DOHH2 (cell line): ENCODE data around the gene SLC4A2.

Experiments used
- H3F3A ChIP-seq: fragments of 200-600 bp; sonication (generic), shearing (Covaris generic); 2 replicates; pipeline ENCODE4 v1.6.0; 2016; ENCODE audit warnings: antibody characterized with exemption, mild to moderate bottlenecking; ENCODE audit not compliant: control insufficient read depth, insufficient read depth
- H3K27ac ChIP-seq: fragments of 200-600 bp; sonication (generic); 2 replicates; pipeline ENCODE4 v1.5.1; 2014; ENCODE audit warnings: low read depth, mild to moderate bottlenecking, low read length, moderate library complexity
- H3K27me3 ChIP-seq: fragments of 200-600 bp; sonication (generic); 2 replicates; pipeline ENCODE4 v1.6.1; 2014; ENCODE audit warnings: mild to moderate bottlenecking, low read length, mixed read lengths; ENCODE audit not compliant: control insufficient read depth
- H3K36me3 ChIP-seq: fragments of 200-600 bp; sonication (generic); 2 replicates; pipeline ENCODE4 v1.6.1; 2014; ENCODE audit warnings: mild to moderate bottlenecking, low read length, moderate library complexity, mixed read lengths; ENCODE audit not compliant: control insufficient read depth
- H3K4me1 ChIP-seq: fragments of 200-600 bp; sonication (generic); 2 replicates; pipeline ENCODE4 v1.6.1; 2014; ENCODE audit warnings: mild to moderate bottlenecking, low read length, mixed read lengths; ENCODE audit not compliant: control insufficient read depth
- H3K4me2 ChIP-seq: fragments of 200-600 bp; sonication (generic); 2 replicates; pipeline ENCODE4 v1.6.0; 2014; ENCODE audit warnings: mild to moderate bottlenecking, low read length, moderate library complexity
- H3K4me3 ChIP-seq: fragments of 200-600 bp; sonication (generic); 2 replicates; pipeline ENCODE4 v1.5.1; 2014; ENCODE audit warnings: mild to moderate bottlenecking, low read length, mixed read lengths
- H3K79me2 ChIP-seq: fragments of 200-600 bp; sonication (generic); 2 replicates; pipeline ENCODE4 v1.6.1; 2014; ENCODE audit warnings: mild to moderate bottlenecking, low read length, mixed read lengths; ENCODE audit not compliant: control insufficient read depth
- H3K9me2 ChIP-seq: fragments of 200-600 bp; sonication (generic); replicated peaks from 2 replicates; pipeline ENCODE4 v1.6.1; 2014; ENCODE audit warnings: mild to moderate bottlenecking, low read length, mixed read lengths; ENCODE audit not compliant: control insufficient read depth
- H3K9me3 ChIP-seq: fragments of 200-600 bp; sonication (generic); 2 replicates; pipeline ENCODE4 v1.6.1; 2014; ENCODE audit warnings: antibody characterized with exemption, low read length, mixed read lengths; ENCODE audit not compliant: control insufficient read depth, insufficient read depth
- H4K20me1 ChIP-seq: fragments of 200-600 bp; sonication (generic); 2 replicates; pipeline ENCODE4 v1.6.0; 2014; ENCODE audit warnings: low read depth, mild to moderate bottlenecking, antibody characterized with exemption, low read length, moderate library complexity; ENCODE audit not compliant: control insufficient read depth, insufficient read depth
- EZH2phosphoT487 ChIP-seq: fragments of 200-600 bp; sonication (generic); IDR thresholded peaks from 2 replicates; pipeline ENCODE4 v1.6.1; 2017; ENCODE audit warnings: borderline replicate concordance, mild to moderate bottlenecking, antibody characterized with exemption, low read length, moderate library complexity, mixed read lengths
- TF ChIP-seq, protein P1 (sequence below): fragments of 200-600 bp; sonication (generic); IDR thresholded peaks from one replicate; pipeline ENCODE4 v1.5.1; 2014; ENCODE audit warnings: antibody characterized with exemption, mild to moderate bottlenecking, low read depth, low read length; ENCODE audit not compliant: poor library complexity, severe bottlenecking

SLC4A2 gene

DNA sequence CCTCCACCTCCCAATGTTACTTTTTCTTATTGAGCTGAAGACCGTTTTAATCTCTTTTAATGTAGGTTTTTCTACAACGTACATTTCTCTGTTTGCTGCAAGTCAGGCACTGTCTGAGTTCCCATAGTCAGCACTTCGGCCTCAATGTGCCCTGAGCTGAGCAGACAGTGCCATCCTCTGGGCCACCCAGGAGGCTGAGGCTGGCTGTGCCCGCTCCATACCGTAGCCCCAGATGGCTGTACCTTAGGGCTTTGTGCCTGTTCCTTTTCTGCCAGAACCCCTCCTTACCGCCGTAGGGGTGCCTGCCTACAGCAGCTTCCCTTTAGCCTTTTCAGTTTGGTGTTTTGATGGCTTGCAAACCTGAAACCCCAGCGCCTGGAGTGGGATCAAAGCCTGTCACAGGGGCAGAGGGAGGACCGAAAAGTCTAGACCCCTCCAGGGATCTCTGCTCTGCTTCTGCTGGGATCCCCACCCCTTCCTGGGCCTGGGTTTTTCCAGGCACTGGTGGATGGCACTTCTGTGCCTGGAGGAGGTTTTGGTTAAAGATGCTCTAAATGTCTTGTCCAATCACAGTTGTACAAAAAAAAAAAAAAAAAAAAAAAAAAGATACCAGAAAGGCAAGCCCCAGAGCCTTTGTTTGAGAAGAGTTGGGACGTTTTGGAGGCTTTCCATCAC lies 35.9 kb downstream of the SLC4A2 start:
- Histone ChIP-seq H3K27me3 (peaks cover 4% of the 10 kb centered on the region; the same call in 1 of the 2 replicates), H3K36me3 (no peaks in the 10 kb centered on the region), H3K9me2 (no peaks in the 10 kb centered on the region), H3K79me2 (no peaks in the 10 kb centered on the region), H3K4me3 (no peak overlapping the region), H4K20me1 (no peaks in the 10 kb centered on the region), H3F3A (no peaks in the 10 kb centered on the region), H3K4me1 (peaks cover 6% of the 10 kb centered on the region; the same call in 1 of the 2 replicates), H3K9me3 (no peaks in the 10 kb centered on the region), H3K4me2 (no peak overlapping the region), H3K27ac (no peak overlapping the region)
- TF ChIP-seq, protein P1, sequence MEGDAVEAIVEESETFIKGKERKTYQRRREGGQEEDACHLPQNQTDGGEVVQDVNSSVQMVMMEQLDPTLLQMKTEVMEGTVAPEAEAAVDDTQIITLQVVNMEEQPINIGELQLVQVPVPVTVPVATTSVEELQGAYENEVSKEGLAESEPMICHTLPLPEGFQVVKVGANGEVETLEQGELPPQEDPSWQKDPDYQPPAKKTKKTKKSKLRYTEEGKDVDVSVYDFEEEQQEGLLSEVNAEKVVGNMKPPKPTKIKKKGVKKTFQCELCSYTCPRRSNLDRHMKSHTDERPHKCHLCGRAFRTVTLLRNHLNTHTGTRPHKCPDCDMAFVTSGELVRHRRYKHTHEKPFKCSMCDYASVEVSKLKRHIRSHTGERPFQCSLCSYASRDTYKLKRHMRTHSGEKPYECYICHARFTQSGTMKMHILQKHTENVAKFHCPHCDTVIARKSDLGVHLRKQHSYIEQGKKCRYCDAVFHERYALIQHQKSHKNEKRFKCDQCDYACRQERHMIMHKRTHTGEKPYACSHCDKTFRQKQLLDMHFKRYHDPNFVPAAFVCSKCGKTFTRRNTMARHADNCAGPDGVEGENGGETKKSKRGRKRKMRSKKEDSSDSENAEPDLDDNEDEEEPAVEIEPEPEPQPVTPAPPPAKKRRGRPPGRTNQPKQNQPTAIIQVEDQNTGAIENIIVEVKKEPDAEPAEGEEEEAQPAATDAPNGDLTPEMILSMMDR = no peak
- no peak for TF ChIP-seq EZH2phosphoT487

DNA sequence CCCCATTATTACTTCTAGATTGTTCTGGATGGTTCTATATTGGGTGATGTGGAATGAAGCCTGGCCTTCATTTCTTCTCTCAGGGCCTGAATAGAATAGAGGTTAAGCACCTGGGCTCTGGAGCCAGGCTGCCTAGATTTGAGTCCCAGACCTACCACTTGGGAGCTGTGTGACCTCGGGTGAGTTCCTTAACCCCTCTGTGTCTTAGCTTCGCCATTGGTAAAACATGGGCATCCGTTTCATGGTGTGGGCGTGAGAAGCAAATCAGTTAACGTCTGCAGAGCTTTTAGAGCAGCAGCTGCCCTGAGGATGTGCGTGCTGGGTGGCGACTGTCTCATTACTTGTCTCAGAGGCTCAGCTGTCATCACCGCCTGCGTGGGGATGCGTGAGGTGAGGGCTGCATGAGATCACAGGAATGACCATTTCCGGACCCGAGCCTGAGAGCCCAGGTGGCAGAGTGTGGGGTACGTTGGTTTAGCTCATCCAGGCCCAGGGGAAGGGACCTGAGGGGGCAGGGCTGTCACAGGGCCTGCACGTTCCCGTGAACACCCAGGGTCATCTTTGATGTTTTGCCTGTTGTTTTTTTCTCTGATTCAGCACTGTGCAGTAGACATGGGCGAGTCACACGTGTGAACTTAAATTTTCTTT lies 36.6 kb downstream of the SLC4A2 start:
- Histone ChIP-seq H3K4me1 (peaks cover 6% of the 10 kb centered on the region; the same call in 1 of the 2 replicates), H3K9me2 (no peaks in the 10 kb centered on the region), H3K9me3 (no peaks in the 10 kb centered on the region), H4K20me1 (0 out of 2 replicates have a peak, but pooled peaks cover 2% of the 10 kb centered on the region), H3K36me3 (no peaks in the 10 kb centered on the region), H3K27ac (no peak overlapping the region), H3K27me3 (peaks cover 4% of the 10 kb centered on the region; the same call in 1 of the 2 replicates), H3K79me2 (no peaks in the 10 kb centered on the region), H3K4me2 (no peak overlapping the region), H3F3A (no peaks in the 10 kb centered on the region), H3K4me3 (no peak overlapping the region)
- no peak for TF ChIP-seq EZH2phosphoT487
- TF ChIP-seq, protein P1 = no peak

DNA sequence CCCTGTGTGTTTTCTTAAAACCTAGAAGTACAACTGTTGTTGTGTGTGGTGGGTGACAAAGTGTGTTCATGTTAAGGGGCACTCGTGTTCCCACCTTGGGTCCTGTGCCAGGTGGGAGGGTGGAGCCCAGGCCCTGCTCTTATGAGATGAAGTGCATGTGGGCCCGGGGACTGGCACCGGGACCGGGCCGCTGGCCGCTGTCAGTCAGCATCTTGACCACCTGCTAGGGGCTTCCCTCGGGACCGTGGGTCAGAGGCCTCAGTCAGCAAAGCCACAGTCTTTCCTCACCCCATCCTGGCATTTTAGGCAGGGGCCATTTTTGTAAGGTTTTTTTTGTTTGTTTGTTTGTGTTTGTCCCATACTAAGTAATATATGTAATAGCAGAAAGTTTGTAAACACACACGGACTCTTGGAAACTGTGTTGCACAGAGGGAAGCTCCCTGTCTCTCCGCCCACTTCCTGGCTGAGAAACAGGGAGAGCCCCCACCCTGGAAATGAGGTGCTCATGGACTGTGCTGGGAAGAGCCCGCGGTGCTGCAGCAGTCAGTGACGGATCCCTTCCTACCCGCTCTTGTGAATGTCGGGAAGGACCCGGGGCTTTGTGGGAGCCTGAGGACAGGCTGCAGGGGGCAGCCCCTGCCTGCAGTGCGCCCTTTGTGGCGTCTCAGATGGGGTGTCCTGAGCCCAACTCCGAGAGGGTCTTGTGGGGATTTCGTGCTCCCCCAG lies 40.3 kb downstream of the SLC4A2 start:
- Histone ChIP-seq H3K4me2 (no peak overlapping the region), H3K36me3 (no peaks in the 10 kb centered on the region), H3K27me3 (peaks cover 14% of the 10 kb centered on the region), H3K4me3 (no peak overlapping the region), H3K4me1 (peaks cover 6% of the 10 kb centered on the region; the same call in 1 of the 2 replicates), H4K20me1 (0 out of 2 replicates have a peak, but pooled peaks cover 6% of the 10 kb centered on the region), H3K27ac (no peak overlapping the region), H3K79me2 (no peaks in the 10 kb centered on the region), H3K9me2 (no peaks in the 10 kb centered on the region), H3F3A (no peaks in the 10 kb centered on the region), H3K9me3 (no peaks in the 10 kb centered on the region)
- TF ChIP-seq EZH2phosphoT487 = no peak
- TF ChIP-seq, protein P1 = no peak
